Endothelial cell (in vitro differentiated cells): ENCODE data around the gene PDGFC. TPM values are rescaled to one million over a fixed set of nuclear protein-coding genes. Genes with fewer than 3 reads are reported as not detected.

Experiments
- DNase-seq: peaks from one replicate; pipeline ENCODE4 v3.0.0; 2021; ENCODE audit warnings: low spot score
- H3K27ac Mint-ChIP-seq: one replicate; pipeline ENCODE4 v1.8.0; 2021; ENCODE audit warnings: mixed read lengths, inconsistent platforms; ENCODE audit not compliant: unreplicated experiment
- H3K27me3 Mint-ChIP-seq: one replicate; pipeline ENCODE4 v1.8.0; 2021; ENCODE audit warnings: mild to moderate bottlenecking, moderate library complexity, mixed read lengths, inconsistent platforms; ENCODE audit not compliant: unreplicated experiment
- H3K36me3 Mint-ChIP-seq: one replicate; pipeline ENCODE4 v1.8.0; 2021; ENCODE audit warnings: mild to moderate bottlenecking, low read depth, mixed read lengths, inconsistent platforms; ENCODE audit not compliant: unreplicated experiment
- H3K4me1 Mint-ChIP-seq: one replicate; pipeline ENCODE4 v1.8.0; 2021; ENCODE audit warnings: mild to moderate bottlenecking, mixed read lengths, inconsistent platforms; ENCODE audit not compliant: unreplicated experiment
- H3K4me3 Mint-ChIP-seq: one replicate; pipeline ENCODE4 v1.8.0; 2021; ENCODE audit warnings: mild to moderate bottlenecking, mixed read lengths, inconsistent platforms; ENCODE audit not compliant: unreplicated experiment
- H3K9me3 Mint-ChIP-seq: one replicate; pipeline ENCODE4 v1.8.0; 2021; ENCODE audit warnings: mixed read lengths, inconsistent platforms; ENCODE audit not compliant: unreplicated experiment
- total RNA-seq: library from RNA; stranded (reverse); fragmentation: NEBNext Ultra II Directional; extraction: Animal tissue kit (Norgen Biotek cat#: 25700); gene quantifications from one replicate; pipeline ENCODE4 v1.2.1, GENCODE V29; 2021; ENCODE audit not compliant: unreplicated experiment
- TF ChIP-seq, protein P1 (sequence below): fragments of 200-600 bp; sonication (generic); IDR thresholded peaks from one replicate; pipeline ENCODE4 v1.5.0; 2021; ENCODE audit warnings: antibody characterized with exemption; ENCODE audit not compliant: unreplicated experiment

PDGFC gene
- total RNA-seq, 1 donor from 2014 or later: 22.0 TPM

DNA sequence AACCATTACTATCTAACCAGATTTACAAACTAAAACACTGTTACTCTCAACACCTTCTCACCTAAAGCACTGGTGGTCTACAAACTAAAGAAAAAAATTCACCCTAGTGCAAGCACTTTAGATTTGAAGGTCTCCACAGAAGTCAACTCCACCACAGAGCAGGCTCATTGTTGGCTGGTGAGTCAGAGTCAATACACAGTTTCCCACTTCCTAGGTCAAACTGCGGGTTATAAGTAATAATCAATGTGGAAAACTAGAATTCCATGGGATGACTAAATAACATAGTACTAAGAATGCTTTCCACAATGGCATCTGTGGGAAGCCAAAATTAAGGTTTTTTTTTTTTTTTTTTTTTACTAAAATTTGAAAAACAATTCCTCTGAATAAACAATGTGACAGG is 191.8 kb downstream of the PDGFC start:
- DNase-seq: no peak
- no peaks in the 10 kb centered on the region for H3K9me3 Mint-ChIP-seq
- TF ChIP-seq, protein P1, sequence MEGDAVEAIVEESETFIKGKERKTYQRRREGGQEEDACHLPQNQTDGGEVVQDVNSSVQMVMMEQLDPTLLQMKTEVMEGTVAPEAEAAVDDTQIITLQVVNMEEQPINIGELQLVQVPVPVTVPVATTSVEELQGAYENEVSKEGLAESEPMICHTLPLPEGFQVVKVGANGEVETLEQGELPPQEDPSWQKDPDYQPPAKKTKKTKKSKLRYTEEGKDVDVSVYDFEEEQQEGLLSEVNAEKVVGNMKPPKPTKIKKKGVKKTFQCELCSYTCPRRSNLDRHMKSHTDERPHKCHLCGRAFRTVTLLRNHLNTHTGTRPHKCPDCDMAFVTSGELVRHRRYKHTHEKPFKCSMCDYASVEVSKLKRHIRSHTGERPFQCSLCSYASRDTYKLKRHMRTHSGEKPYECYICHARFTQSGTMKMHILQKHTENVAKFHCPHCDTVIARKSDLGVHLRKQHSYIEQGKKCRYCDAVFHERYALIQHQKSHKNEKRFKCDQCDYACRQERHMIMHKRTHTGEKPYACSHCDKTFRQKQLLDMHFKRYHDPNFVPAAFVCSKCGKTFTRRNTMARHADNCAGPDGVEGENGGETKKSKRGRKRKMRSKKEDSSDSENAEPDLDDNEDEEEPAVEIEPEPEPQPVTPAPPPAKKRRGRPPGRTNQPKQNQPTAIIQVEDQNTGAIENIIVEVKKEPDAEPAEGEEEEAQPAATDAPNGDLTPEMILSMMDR: no peak
- H3K4me3 Mint-ChIP-seq: no peak overlapping the region
- H3K27me3 Mint-ChIP-seq: peaks cover 2% of the 10 kb centered on the region
- H3K36me3 Mint-ChIP-seq: no peaks in the 10 kb centered on the region
- no peaks in the 10 kb centered on the region for H3K4me1 Mint-ChIP-seq
- no peak overlapping the region for H3K27ac Mint-ChIP-seq

DNA sequence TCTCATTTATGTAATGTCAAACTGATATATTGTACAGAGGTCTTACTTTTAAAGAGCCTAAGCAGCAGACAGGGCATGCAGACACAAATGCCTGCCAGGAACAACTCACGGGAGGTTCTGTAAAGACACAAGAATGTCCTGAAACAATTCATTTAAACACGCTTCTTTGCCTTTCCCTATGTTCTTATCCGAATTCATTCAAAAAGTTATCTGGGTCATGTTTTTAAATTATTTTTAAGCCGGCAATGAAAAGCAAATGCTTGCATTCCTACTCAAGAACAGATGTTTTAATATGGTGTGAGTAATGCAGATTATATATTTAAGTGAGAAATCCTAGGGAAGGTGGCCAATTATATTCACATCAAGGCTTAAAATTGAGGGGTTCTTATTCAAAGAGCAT is 192.6 kb downstream of the PDGFC start:
- Mint-ChIP-seq H3K9me3 (no peaks in the 10 kb centered on the region), H3K27me3 (peaks cover 2% of the 10 kb centered on the region), H3K4me3 (no peak overlapping the region), H3K27ac (no peak overlapping the region), H3K36me3 (no peaks in the 10 kb centered on the region), H3K4me1 (no peaks in the 10 kb centered on the region)
- no peak for DNase-seq
- TF ChIP-seq, protein P1: no peak

DNA sequence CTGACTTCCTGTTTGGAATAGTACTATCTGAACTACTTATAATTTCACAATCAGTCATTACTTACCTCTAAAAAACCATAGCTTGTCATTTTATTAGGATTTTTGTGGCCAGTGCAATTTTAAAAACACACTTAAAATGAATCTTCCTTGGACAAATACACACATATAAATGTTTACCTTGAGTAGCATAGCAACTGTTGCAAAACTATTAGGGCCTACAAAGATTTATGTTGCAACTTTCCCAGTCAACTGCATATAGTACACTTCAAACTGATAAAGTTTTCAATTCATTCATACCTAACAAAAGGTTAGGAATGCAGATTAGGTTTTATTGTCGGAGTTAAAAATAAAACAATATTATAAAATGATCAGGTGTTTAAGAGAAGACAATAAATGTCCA is 193.0 kb downstream of the PDGFC start:
- H3K4me1 Mint-ChIP-seq: no peaks in the 10 kb centered on the region
- H3K36me3 Mint-ChIP-seq: no peaks in the 10 kb centered on the region
- DNase-seq: no peak
- H3K27me3 Mint-ChIP-seq: no peaks in the 10 kb centered on the region
- no peak overlapping the region for H3K4me3 Mint-ChIP-seq
- no peaks in the 10 kb centered on the region for H3K9me3 Mint-ChIP-seq
- no peak overlapping the region for H3K27ac Mint-ChIP-seq
- TF ChIP-seq, protein P1: no peak

DNA sequence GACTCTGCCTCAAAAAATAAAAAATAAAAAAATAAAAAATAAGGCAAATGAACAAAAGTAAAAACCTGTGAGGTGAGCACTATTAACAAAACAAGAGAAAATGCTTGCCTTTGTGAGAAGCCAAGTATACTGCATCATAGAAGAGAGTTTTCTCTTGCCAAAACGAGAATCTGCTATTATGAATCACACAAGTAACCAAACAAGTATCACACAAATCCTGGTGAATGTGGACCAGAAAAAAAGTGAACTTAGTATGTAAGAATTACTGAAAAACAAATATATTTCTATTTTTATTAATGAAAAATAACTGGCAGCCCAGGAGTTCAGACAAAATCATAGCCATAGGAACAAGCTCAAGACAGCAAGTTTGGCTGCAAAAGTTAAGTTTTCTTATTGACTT is 193.5 kb downstream of the PDGFC start:
- Mint-ChIP-seq H3K4me1 (no peaks in the 10 kb centered on the region), H3K9me3 (no peaks in the 10 kb centered on the region), H3K27me3 (no peaks in the 10 kb centered on the region), H3K36me3 (no peaks in the 10 kb centered on the region), H3K4me3 (no peak overlapping the region), H3K27ac (no peak overlapping the region)
- no peak for DNase-seq
- TF ChIP-seq, protein P1: no peak

DNA sequence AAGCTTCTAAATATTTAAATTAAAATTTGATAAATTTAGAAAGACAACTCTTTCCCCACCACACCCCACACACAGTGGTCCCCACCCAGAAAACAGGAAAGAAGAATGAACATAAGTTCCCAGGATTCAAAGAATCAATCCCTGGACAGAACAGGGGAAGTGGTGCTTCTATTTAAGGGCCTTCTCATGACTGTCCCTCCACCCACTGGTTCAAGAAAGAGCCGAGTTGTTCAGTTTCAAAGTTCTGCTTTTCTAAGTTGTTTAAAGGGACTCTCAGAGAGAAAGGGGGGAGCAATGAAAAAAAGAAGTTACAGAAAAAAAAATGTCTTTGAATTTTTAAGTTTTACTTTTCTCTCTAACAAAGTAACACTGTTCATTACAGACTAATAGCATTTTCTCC is 195.8 kb downstream of the PDGFC start:
- DNase-seq: no peak
- no peak overlapping the region for H3K27ac Mint-ChIP-seq
- TF ChIP-seq, protein P1: no peak
- no peaks in the 10 kb centered on the region for H3K27me3 Mint-ChIP-seq
- H3K4me3 Mint-ChIP-seq: no peak overlapping the region
- no peaks in the 10 kb centered on the region for H3K4me1 Mint-ChIP-seq
- no peaks in the 10 kb centered on the region for H3K36me3 Mint-ChIP-seq
- no peaks in the 10 kb centered on the region for H3K9me3 Mint-ChIP-seq
